ENCODE measurements around the gene TES. TPM values are rescaled to one million over a fixed set of nuclear protein-coding genes. Genes with fewer than 3 reads are reported as not detected.

The TES gene
- 94.0 TPM for total RNA-seq
- long read RNA-seq, transcript TES-201 (7 exons, 2,782 nt): major isoform, 163 of 189 reads
- long read RNA-seq, partial matches to known transcripts: 4 of 189 reads
- long read RNA-seq, other reads (novel, unspliced or antisense): 19 of 189 reads

DNA sequence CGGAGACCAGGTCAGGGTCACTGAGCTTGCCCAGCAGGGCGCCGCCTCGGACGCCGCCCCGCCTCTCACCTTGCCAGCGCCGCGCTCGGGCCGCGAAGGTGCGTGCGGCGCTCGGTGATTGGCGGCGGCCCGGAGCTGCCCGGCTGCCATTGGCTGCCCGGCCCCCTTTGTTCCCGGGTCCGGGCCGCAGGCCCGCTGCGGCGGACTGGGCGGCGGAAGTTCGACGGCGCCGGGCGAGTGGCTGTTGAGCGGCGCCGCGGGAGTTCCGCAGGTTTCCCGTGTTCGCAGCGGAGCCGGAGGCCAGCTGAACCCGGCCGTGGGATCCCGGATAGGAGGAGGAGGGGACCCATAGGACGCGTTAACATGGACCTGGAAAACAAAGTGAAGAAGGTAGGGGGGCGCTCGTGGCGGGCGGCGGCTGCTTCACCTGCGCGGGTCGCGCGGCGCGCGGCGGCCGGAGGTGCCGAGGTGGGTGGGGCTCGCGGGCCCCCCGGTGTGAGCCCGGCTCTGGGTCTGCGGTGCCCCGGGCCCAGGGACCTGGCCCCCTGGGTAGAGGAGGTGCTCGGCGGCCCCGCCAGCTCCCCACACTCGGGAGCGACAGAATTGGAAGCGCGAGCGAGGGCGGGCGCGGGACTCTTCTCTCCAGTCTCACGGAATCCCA is at the start of gene TES:
Gene TES (plus strand): TSS at position 195 of the 661 bp plus-strand sequence. CDS start 169 bp downstream, at position 364.
- no peaks in the 10 kb centered on the region for H3K27me3 ChIP-seq
- TF ChIP-seq CTCF (IDR thresholded peaks at IDR 0.05): no peak
- intact Hi-C loops (cut with DNase I): no loop called here
- no peaks in the 10 kb centered on the region for H3K36me3 ChIP-seq
- DNase-seq (peak; percentile 91), ATAC-seq (peak; percentile 96)
- H3K9me3 ChIP-seq: no peaks in the 10 kb centered on the region
- H3K4me3 ChIP-seq: peak within 1 kb of the TSS; percentile 67
- peak within 1 kb of the TSS; percentile 93 for H3K27ac ChIP-seq
- H3K4me1 ChIP-seq: no peaks in the 10 kb centered on the region

DNA sequence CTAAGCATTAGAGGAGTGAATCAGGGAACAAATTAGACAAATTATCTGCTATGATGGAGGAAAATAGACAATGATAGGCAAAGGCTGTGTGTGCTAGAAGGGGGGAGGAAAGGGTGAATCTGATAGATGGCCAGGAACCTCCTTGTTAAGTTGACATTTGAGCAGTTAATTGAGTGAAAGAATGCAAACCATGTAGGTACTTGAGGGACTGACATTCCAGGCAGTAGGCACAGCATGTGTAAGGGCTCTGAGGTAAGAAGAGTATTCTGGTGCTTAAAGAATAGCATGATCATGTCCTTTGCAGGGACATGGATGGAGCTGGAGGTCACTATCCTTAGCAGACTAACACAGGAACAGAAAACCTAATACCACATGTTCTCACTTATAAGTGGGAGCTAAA is 48.6 kb upstream of the TES start:
- intact Hi-C loops (cut with DNase I): no loop called here
- peak; percentile 92 for ATAC-seq
- H3K27ac ChIP-seq: no peak overlapping the region
- H3K4me1 ChIP-seq: no peaks in the 10 kb centered on the region
- no peak overlapping the region for H3K4me3 ChIP-seq
- no peaks in the 10 kb centered on the region for H3K9me3 ChIP-seq
- no peaks in the 10 kb centered on the region for H3K27me3 ChIP-seq
- no peak for TF ChIP-seq CTCF (IDR thresholded peaks at IDR 0.05)
- DNase-seq: no peak
- H3K36me3 ChIP-seq: no peaks in the 10 kb centered on the region

DNA sequence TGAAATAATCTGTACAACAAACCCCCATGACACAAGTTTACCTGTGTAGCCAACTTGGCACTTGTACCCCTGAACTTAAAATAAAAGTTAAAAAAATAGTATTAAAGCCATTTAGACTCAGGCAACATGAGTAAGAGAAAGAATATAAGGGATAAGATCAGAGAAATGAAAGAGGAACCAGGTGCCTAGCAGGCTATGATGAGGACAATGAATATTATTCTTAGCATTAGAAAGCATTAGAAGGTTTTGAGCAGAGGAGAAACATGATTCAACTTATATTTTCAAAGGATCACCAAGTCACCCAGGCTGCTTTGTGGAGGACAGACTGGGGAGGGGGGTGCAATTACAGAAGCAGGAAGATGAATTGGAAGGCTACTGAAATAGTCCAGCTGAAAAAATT is 48.1 kb upstream of the TES start:
- TF ChIP-seq CTCF (IDR thresholded peaks at IDR 0.05): no peak
- Histone ChIP-seq H3K4me3 (no peak overlapping the region), H3K27ac (no peak overlapping the region), H3K36me3 (no peaks in the 10 kb centered on the region), H3K27me3 (no peaks in the 10 kb centered on the region), H3K4me1 (no peaks in the 10 kb centered on the region), H3K9me3 (no peaks in the 10 kb centered on the region)
- DNase-seq (no peak), ATAC-seq (no peak)
- intact Hi-C loops (cut with DNase I): no loop called here

- DNase-seq (no peak), ATAC-seq (no peak)
- no peak overlapping the region for H3K4me3 ChIP-seq
- intact Hi-C loops (cut with DNase I): no loop called here
- TF ChIP-seq CTCF (IDR thresholded peaks at IDR 0.05): no peak
- H3K27ac ChIP-seq: no peak overlapping the region
- H3K36me3 ChIP-seq: no peaks in the 10 kb centered on the region
- H3K4me1 ChIP-seq: no peaks in the 10 kb centered on the region
- H3K9me3 ChIP-seq: no peaks in the 10 kb centered on the region
- H3K27me3 ChIP-seq: no peaks in the 10 kb centered on the region
These were observed 47.3 kb upstream of the TES start for GRCh38 chr7:116162992-116163391.

GRCh38 chr7:116164552-116165306 is 45.6 kb upstream of the TES start:
- TF ChIP-seq CTCF (IDR thresholded peaks at IDR 0.05): no peak
- ATAC-seq (no peak), DNase-seq (no peak)
- Histone ChIP-seq H3K36me3 (no peaks in the 10 kb centered on the region), H3K4me3 (no peak overlapping the region), H3K4me1 (no peaks in the 10 kb centered on the region), H3K27ac (no peak overlapping the region), H3K27me3 (no peaks in the 10 kb centered on the region), H3K9me3 (no peaks in the 10 kb centered on the region)
- intact Hi-C loops (cut with DNase I): no loop called here
